ENCODE results near the gene AKT1S1. TPM values are rescaled to one million over a fixed set of nuclear protein-coding genes. Genes with fewer than 3 reads are reported as not detected.

AKT1S1 gene
- total and polyA plus RNA-seq, 2 of the 13 experiments (the other 11 are each of a cell fraction or from before 2014, with no cell fraction given), result 13.5 to 27.8 TPM

GRCh38 chr19:49850487-49851342, 26.4 kb downstream of the AKT1S1 start, which contains the start of gene PTOV1 (continued):
- TF ChIP-seq SKIL (CRISPR knock-in tag; IDR thresholded peaks at IDR 0.05; ENCODE audit: borderline replicate concordance), result no peak
- no peak for TF ChIP-seq SP1 (IDR thresholded peaks at IDR 0.05)
- peak; percentile 99 for TF ChIP-seq SP1 (CRISPR knock-in tag; IDR thresholded peaks at IDR 0.05)
- TF ChIP-seq, protein P1, sequence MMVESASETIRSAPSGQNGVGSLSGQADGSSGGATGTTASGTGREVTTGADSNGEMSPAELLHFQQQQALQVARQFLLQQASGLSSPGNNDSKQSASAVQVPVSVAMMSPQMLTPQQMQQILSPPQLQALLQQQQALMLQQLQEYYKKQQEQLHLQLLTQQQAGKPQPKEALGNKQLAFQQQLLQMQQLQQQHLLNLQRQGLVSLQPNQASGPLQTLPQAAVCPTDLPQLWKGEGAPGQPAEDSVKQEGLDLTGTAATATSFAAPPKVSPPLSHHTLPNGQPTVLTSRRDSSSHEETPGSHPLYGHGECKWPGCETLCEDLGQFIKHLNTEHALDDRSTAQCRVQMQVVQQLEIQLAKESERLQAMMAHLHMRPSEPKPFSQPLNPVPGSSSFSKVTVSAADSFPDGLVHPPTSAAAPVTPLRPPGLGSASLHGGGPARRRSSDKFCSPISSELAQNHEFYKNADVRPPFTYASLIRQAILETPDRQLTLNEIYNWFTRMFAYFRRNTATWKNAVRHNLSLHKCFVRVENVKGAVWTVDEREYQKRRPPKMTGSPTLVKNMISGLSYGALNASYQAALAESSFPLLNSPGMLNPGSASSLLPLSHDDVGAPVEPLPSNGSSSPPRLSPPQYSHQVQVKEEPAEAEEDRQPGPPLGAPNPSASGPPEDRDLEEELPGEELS (CRISPR knock-in tag; IDR thresholded peaks at IDR 0.05), result no peak
- peak; percentile 42 for TF ChIP-seq HNRNPLL (IDR thresholded peaks at IDR 0.05; ENCODE audit: low read depth, low read length, poor library complexity, severe bottlenecking)
- TF ChIP-seq, protein P2, sequence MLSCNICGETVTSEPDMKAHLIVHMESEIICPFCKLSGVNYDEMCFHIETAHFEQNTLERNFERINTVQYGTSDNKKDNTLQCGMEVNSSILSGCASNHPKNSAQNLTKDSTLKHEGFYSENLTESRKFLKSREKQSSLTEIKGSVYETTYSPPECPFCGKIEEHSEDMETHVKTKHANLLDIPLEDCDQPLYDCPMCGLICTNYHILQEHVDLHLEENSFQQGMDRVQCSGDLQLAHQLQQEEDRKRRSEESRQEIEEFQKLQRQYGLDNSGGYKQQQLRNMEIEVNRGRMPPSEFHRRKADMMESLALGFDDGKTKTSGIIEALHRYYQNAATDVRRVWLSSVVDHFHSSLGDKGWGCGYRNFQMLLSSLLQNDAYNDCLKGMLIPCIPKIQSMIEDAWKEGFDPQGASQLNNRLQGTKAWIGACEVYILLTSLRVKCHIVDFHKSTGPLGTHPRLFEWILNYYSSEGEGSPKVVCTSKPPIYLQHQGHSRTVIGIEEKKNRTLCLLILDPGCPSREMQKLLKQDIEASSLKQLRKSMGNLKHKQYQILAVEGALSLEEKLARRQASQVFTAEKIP (CRISPR knock-in tag; IDR thresholded peaks at IDR 0.05; ENCODE audit: borderline replicate concordance), result no peak
- no peak for TF ChIP-seq CC2D1A (CRISPR knock-in tag; IDR thresholded peaks at IDR 0.05)
- TF ChIP-seq ZNF557 (CRISPR knock-in tag; IDR thresholded peaks at IDR 0.05), result no peak
- TF ChIP-seq NR2F1 (CRISPR knock-in tag; IDR thresholded peaks at IDR 0.05), result no peak
- TF ChIP-seq JDP2 (CRISPR knock-in tag; IDR thresholded peaks at IDR 0.05; ENCODE audit: borderline replicate concordance), result no peak
- TF ChIP-seq ZNF292 (CRISPR knock-in tag; IDR thresholded peaks at IDR 0.05; ENCODE audit: borderline replicate concordance, low read depth), result no peak
- TF ChIP-seq ZNF775 (CRISPR knock-in tag; IDR thresholded peaks at IDR 0.05; ENCODE audit: borderline replicate concordance), result no peak
- peak; percentile 47; the same call in 1 of the 2 replicates for TF ChIP-seq ZNF768 (CRISPR knock-in tag; IDR thresholded peaks at IDR 0.05)
- TF ChIP-seq PLRG1 (conservative IDR thresholded peaks at IDR 0.05), result no peak
- peak; percentile 77 for TF ChIP-seq POLR2AphosphoS5 (IDR thresholded peaks at IDR 0.05; ENCODE audit: low read depth, low read length)
- peak; percentile 93 for TF ChIP-seq HINFP (CRISPR knock-in tag; IDR thresholded peaks at IDR 0.05; ENCODE audit: low read depth)
- no peak for TF ChIP-seq FOXJ3 (CRISPR knock-in tag; IDR thresholded peaks at IDR 0.05; ENCODE audit: borderline replicate concordance)
- no peak for TF ChIP-seq NFE2L1 (CRISPR knock-in tag; IDR thresholded peaks at IDR 0.05; ENCODE audit: borderline replicate concordance)
- TF ChIP-seq ZNF432 (CRISPR knock-in tag; IDR thresholded peaks at IDR 0.05; ENCODE audit: borderline replicate concordance), result no peak
- no peak for TF ChIP-seq ZNF746 (CRISPR knock-in tag; IDR thresholded peaks at IDR 0.05)
